HG03565 (cell line): ENCODE results near the gene WDR11.

Experiments
- ATAC-seq: cut with Tn5 transposase; IDR thresholded peaks from one replicate; pipeline ENCODE4 v1.9.1; 2021; ENCODE audit warnings: mild to moderate bottlenecking, moderate library complexity; ENCODE audit not compliant: unreplicated experiment

WDR11 gene

GRCh38 chr10:120942806-120943413 lies 91.7 kb downstream of the WDR11 start:
- ATAC-seq = no peak

- no peak for ATAC-seq
Observed at GRCh38 chr10:120943542-120943941, 92.4 kb downstream of the WDR11 start.

DNA sequence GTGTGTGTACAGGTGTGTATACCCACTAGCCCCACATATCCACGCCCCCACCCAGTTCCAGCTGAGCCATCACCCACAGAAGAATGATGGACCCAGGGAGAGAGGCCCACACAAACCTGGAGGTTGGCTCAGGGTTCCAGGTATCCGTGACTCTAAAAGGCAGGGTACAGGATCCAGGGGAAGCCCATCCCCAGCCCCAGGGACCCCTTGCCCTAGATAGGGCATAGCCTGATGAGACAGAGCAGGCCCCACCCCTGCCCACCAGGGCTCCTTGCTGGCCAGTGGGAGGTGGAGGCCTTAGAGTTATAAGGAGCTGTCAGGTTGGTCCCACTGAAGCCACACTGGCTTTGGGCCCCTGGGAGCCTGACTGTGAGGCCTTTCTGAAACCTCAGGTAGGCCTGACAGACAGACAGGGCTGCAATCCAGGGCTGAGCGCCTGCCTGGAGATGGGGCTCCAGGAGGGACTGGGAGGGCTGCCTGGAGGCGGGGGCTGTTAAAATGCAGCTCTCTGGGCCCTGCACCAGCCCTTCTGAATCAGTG lies 93.5 kb downstream of the WDR11 start:
- ATAC-seq = no peak

GRCh38 chr10:120945182-120945581 lies 94.0 kb downstream of the WDR11 start:
- no peak for ATAC-seq

- no peak for ATAC-seq
Observed at GRCh38 chr10:120945801-120946302, 94.7 kb downstream of the WDR11 start.

- ATAC-seq = no peak
Observed at GRCh38 chr10:120946497-120946896, 95.3 kb downstream of the WDR11 start.

GRCh38 chr10:120948889-120949608 lies 97.9 kb downstream of the WDR11 start:
- peak; percentile 84 for ATAC-seq

GRCh38 chr10:120949609-120950031 lies 98.5 kb downstream of the WDR11 start:
- no peak for ATAC-seq

GRCh38 chr10:120950051-120950561 lies 98.9 kb downstream of the WDR11 start:
- ATAC-seq = no peak

DNA sequence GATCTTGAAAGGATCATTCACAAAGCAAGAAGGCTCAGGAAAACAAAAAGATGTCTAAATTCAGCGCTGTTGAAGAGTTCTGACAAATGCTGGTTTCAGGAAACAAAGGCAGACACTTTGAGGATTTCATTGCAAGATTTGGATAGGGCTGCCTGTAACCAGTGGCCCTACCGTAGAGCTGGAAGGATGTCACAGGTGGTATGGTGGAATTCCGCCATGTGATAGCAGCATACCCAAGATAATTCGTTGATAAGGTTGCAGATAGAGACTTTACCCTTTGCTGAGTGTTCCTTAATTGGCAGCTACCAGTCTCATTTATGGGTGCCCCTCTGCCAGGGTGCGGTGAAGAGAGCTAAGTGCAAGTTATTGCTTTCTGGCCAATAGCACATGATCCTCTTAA lies 100.1 kb downstream of the WDR11 start:
- ATAC-seq = no peak

DNA sequence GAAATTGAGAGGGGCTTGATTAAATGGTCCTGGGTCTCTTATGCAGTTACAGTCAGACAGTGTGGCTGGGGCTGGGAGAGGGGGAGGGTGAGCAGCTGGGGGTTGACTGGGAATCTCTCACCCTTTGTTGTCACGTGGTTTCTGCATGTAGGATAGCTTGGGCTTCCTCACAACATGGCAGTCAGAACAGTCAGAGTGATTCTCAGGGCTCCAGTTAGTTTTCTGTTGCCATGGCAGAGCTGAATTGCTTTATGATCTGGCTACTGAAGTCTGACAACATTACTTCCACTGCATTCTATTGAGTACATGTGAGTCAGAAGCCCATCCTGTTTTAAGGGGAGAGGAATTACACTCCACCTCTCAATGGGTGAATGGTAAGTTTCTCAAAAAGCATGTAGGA lies 102.7 kb downstream of the WDR11 start:
- ATAC-seq = no peak
